ENCODE results near the gene PXDC1.
"Not testable (repeated sequence)": the region's sequence is repeated elsewhere in the genome, so short reads cannot be mapped to it uniquely, and the experiment has no call there.

Gene PXDC1

DNA sequence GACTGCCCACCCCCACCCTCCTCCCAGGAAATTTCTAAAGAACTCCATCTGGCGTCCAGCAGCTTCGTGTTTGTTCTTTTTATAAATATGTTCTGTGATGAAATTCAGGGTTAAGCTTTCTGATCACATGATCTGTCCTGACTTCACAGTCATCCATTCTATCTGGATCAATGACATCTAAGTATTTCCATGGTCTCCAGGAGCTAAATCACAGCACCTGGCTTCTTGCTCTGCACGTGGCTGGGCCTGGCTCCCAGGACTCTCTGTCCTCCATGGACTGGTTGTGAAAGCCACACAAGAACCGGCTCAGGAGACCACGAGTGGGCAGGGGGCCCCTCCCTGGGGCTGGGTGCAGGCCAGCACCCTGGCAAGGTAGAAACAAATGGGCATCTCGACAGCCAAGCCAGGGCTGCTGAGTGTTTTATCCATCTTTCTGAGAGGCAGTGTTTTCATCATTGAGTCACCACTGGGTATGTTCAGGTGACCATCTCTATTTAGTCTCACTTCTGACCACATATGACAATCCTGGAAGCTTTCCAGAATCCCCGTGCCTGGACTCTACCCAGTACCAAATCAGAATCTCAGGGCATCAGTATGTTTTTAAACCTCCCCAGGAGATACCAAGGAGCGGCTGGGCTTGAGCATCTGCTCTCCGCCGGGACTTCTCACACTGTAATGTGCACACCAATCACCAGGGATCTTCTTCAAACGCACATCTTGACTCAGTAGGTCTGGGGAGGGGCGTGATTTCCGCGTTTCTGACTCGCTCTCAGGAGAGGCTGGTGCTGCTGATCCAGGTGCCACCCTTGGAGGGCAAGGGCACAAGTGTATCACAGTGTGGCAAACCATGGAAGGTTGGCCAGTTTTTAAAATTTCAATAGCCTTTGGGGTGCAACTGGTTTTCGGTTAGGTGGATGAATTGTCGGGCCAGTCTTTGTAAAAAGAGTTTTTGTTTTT, 31.6 kb upstream of the PXDC1 start:
- no peak for DNase-seq

GRCh38 chr6:3781504-3781903, 30.0 kb upstream of the PXDC1 start:
- DNase-seq: no peak

DNA sequence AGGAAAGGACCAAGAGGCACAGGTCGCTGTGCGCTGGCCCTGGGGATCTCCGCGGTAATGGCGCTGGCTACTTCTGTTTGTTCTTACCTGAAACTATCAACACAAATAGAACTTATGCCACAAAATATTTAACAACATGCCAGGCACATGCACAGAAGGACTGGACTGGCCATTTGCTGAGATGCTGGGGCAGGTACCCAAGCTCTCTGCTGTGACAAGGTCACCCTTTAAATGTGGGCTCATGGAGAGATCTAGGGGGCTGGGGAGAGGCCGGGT, 28.0 kb upstream of the PXDC1 start:
- DNase-seq: no peak

GRCh38 chr6:3778701-3779573, 27.4 kb upstream of the PXDC1 start:
- DNase-seq: no peak

DNA sequence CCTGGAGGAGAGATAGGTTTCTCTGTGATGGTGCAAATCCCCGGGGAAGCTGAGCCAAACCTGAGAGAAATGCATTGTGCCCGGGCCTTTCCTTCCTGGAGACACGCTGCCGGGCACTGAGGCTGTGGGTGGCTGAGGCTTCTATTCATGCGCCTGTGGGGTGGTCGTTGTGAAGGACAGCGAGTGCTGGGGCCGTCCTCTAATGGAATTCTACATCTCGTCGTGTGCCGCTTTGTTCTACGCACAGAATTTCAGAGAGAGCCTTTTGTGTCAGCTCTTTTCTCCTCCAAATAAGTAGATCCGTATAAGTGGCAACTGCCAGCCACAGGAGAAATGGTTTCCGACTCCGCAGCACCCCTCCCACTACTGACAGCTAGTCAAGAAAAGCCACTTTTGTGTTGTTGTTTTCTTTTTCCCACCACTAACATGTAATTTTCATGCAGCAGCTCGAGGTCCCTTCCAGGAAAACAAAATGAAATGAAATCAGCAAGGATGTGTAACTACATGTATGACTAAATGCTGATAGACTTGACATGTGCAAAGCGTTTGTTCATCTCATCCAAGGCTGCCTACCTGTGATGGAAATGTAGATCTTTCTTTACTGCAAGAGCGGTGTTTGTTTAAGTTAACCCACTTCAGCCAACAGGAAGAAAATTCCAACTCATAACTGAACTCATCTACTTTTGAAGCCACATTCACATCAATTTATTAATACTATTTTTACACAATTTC, 26.4 kb upstream of the PXDC1 start:
- DNase-seq: no peak

GRCh38 chr6:3776881-3777507, 25.5 kb upstream of the PXDC1 start:
- no peak for DNase-seq

GRCh38 chr6:3775847-3776246, 24.3 kb upstream of the PXDC1 start:
- DNase-seq: no peak

DNA sequence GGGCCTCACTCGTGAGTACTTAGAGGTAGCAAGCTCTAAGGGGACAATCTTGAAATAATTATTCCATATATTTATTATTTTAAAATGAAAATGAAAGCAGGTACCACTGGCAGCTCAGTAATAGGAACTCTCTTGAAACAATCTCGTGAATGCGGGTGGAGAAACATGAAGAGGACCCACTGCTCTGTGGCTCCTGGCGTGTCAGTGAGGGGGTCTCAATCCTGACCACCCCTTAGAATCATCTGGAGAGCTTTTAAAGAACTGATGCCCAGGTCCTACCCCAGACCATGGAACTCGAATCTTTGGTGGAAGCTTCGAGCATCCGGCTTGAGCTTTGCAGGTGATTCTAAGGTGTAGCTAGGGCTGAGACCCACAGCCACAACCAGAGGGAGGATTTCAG, 23.9 kb upstream of the PXDC1 start:
- DNase-seq: no peak

DNA sequence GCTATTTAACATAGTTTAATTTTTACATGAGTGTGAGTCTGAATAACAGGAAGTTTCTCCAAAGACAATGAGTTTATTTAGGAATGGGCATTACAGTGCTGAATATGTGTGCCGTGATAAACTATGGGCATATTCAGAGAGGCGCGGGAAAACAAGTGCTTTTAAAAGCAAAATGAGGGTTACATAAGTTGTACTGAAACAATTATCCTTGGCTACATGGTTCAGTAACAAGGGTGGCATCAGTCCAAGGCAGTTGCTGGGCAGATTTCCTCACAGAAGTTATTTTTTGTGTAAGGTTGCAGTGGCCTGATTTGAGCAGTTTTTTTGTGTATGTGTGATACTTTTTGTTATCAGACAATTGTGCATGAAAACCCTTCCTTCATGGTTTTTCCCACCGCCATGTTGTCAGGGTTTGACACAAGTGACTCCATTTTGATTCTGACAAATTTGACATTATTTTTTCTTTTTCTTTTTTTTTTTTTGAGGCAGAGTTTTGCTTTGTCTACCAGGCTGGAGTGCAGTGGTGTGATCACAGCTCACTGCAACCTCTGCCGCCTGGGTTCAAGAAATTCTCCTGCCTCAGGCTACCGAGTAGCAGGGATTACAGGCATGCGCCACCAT, 22.3 kb upstream of the PXDC1 start:
- DNase-seq: no peak

GRCh38 chr6:3772127-3772999, 20.9 kb upstream of the PXDC1 start:
- not testable (repeated sequence) for DNase-seq

GRCh38 chr6:3771407-3772011, 20.0 kb upstream of the PXDC1 start:
- no peak for DNase-seq

DNA sequence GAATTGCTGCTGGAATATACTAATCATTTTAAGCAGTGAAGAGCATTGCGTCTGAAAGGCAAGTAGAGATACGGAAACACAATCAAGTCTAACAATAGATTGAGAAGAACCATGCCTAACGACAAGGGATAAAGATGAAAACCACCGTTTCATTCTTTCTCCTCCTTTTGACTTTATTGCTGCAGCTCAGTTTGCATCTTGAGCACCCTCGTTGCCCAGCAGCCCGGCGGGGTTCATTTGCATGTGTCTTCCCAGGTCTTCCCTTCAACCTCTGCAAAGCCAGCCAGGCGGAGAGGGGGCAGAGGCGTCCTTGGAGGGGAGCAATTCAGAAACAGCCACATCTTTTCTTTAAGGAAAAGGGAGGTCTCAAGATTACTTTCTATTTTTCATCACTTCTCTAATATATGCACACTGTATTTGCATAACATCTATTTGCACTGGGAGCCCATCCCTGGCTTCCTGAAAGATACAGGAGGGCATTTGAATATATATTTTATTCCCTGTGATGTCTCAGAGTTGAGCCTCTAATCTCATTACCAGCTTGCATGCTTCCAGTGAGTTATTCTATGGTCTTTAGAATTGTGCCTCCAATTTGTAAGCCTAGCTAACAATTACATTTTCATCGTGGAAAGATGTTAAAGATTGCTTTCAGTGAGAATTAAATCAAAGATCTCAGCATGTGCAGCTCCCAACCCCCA, 18.7 kb upstream of the PXDC1 start:
- DNase-seq: no peak

DNA sequence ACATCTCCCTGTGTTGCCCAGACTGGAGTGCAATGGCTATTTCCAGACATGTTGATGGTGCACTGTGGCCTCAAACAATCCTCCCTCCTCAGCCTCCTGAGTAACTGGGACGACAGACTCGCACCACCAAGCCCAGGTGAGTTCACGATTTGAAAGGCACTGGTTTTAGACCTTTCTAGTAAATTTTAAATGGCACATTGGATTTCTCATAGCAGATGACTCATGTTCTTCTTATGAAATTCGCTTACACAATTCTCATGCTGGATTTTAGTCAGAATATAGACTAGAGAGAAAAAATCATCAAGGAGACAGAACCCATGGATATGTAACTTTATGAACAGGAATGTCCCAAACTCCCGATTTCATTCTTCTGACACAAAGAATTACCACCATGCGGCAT, 18.1 kb upstream of the PXDC1 start:
- no peak for DNase-seq

DNA sequence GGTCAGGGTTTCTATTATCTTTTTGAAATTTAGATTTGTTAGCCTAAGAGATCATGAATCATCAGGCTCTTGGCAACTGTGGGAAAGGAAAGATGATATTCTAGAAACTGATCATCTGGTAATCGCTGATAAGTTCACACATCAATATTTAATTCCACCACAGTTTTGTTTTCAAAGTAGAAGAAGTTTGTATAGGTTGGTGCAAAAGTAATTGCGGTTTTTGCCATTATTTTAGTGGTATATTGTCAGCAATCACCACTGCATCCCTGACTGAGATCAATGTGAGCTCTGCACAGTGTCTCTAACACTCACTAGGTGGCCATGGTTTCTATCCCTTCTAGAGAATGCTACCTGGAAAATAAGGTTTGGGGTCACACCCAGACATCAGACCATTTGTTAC, 17.0 kb upstream of the PXDC1 start:
- no peak for DNase-seq

DNA sequence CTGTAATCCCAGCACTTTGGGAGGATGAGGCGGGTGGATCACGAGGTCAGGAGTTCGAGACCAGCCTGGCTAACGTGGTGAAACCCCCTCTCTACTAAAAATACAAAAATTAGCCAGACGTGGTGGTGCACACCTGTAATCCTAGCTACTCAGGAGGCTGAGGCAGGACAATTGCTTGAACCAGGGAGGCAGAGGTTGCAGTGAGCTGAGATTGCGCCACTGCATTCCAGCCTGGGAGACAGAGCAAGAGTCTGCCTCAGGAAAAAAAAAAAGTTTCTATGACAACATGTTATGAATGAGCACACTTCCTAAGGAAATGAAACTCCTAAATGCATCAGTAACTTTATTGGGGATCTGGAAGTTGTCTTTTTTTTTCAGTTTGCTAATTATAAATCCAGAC, 16.0 kb upstream of the PXDC1 start:
- not testable (repeated sequence) for DNase-seq

- no peak for DNase-seq
Observed at GRCh38 chr6:3766214-3766613, 14.7 kb upstream of the PXDC1 start.

DNA sequence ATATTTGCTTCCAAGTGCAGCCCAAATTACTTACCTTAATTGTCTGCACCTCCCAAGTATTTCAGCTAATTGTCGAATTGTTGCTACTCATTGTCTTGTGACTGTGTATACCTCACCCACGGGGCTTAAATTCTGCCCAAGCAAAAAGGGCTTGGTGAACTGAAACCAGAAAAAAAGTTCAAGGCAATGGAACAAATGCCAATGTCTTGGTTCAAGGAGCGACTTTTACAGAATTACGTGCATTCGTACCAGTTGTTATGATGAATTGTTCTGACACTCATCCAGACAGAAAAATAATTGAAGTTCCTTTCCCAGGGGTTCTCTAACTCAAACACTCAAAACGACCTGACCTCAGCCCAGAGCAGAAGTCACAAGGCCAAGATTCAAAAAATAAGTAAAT, 13.9 kb upstream of the PXDC1 start:
- no peak for DNase-seq

DNA sequence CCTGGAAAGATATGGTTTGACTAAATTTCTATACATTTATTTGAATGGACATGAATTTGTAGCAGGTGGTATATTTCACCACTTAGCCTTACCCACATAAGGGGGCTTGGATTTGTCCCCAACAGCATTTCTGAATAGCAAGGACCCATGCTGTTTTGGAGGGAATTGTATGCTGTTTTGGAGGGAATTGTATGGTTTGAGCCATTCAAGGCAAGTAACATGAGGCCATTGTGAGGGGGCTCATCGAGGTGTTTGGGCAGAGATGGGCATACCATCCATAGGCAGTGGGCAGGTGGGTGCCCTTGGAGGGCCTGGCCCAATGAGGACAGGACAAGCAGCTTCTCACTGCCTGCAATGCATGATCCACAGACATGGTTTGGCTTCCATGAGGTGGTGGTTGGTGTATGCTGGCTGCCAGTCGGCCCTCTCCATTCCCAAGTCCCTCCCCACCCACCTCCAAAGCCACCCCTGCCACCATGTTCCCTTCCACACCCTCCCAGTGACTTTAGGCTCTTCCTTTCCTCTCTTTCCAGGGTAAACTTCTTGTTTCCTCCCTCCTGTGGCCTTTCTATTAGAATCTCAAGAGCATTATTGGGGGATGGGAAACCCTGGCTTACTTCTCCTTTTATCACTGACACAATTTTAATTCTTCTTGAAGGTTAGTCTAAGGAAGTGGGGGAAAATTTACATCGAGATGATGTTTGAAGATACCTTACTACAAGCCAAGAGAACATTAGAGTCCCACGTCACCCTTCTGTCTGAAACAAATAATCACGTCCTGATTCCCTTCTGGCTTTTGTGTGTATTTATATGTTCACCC, 13.2 kb upstream of the PXDC1 start:
- no peak for DNase-seq

GRCh38 chr6:3762852-3763251, 11.3 kb upstream of the PXDC1 start:
- no peak for DNase-seq
